HepG2 (cell line): ENCODE data around the gene PUS1. TPM values are rescaled to one million over a fixed set of nuclear protein-coding genes. Genes with fewer than 3 reads are reported as not detected.

ENCODE experiments used
- ATAC-seq: fragments of 200-7000 bp; cut with Tn5 transposase; 3 replicates; pipeline ENCODE4 v1.9.1; 2020; ENCODE audit warnings: mild to moderate bottlenecking, moderate library complexity
- BruUV-seq: library from RNA; stranded (reverse); fragments of 400-500 nt; replicated peaks from 2 replicates; lab custom pipeline; 2021; lab: Mats Ljungman, UMichigan
- CTCF ChIA-PET: fragments of 300-600 bp; formaldehyde crosslinking; extraction: SDS; loops from one replicate; lab custom pipeline; 2021; ENCODE audit warnings: low total read pairs, inconsistent platforms, low intra/inter-chr PET ratio; lab: Yijun Ruan, JAX
- POLR2A ChIA-PET: fragments of 350-600 bp; sonication (Branson Sonifier 250); formaldehyde crosslinking; loops from one replicate; lab custom pipeline; 2020; ENCODE audit warnings: antibody characterized with exemption, inconsistent platforms; lab: Yijun Ruan, JAX
- DNase-seq: peaks from one replicate; pipeline ENCODE4 v3.0.0-alpha.2; 2015; ENCODE audit warnings: low spot score
- FAIRE-seq: peaks from 3 replicates; lab custom pipeline; 2011; peaks lifted over from hg19 to GRCh38; lab: Jason Lieb, UNC
- H2AFZ ChIP-seq: one replicate; pipeline ENCODE4 v1.6.1; 2011; ENCODE audit warnings: low read length, inconsistent platforms
- H3K27ac ChIP-seq: fragments of 300-600 bp; 3 replicates; pipeline ENCODE4 v1.8.0; 2011; ENCODE audit warnings: mixed run types, mild to moderate bottlenecking, mixed read lengths, low read length, inconsistent platforms; ENCODE audit not compliant: insufficient read depth; ENCODE audit errors: extremely low read length
- H3K27me3 ChIP-seq, 2 experiments: fragments of 200-600 bp in 1 of 2; 2 replicates in 1 of 2; 3 replicates in 1 of 2; pipeline versions ENCODE4 v1.6.0 to v1.8.0; 2011; ENCODE audit warnings: low read length in 2 of 2, mild to moderate bottlenecking in 2 of 2, moderate library complexity in 2 of 2, inconsistent platforms in 1 of 2; ENCODE audit not compliant: insufficient read depth in 2 of 2, control insufficient read depth in 1 of 2
- H3K36me3 ChIP-seq, 2 experiments: fragments of 200-600 bp in 1 of 2; replicated peaks in 1 of 2; 2 replicates in 1 of 2; 3 replicates in 1 of 2; pipeline versions ENCODE4 v1.5.1 to v1.8.0; 2011; ENCODE audit warnings: low read length in 2 of 2, inconsistent platforms in 1 of 2; ENCODE audit not compliant: insufficient read depth in 2 of 2, control insufficient read depth in 1 of 2
- H3K4me1 ChIP-seq: 2 replicates; pipeline ENCODE4 v1.5.1; 2012; ENCODE audit warnings: low read length, inconsistent platforms; ENCODE audit not compliant: insufficient read depth
- H3K4me2 ChIP-seq: 2 replicates; pipeline ENCODE4 v1.6.0; 2011; ENCODE audit warnings: low read depth, low read length, inconsistent platforms
- H3K4me3 ChIP-seq, 3 experiments: fragments of 200-600 bp in 1 of 3; sonication (generic), shearing (Covaris generic) in 1 of 3; replicated peaks in 1 of 3; 2 replicates each; pipeline ENCODE4 v1.5.1; 2011 to 2016; ENCODE audit warnings: low read length in 3 of 3, inconsistent platforms in 2 of 3, low read depth in 2 of 3, mild to moderate bottlenecking in 2 of 3, control low read depth in 1 of 3, mixed read lengths in 1 of 3; ENCODE audit not compliant: insufficient read depth in 1 of 3
- H3K79me2 ChIP-seq: one replicate; pipeline ENCODE4 v1.6.1; 2011; ENCODE audit warnings: low read length, inconsistent platforms; ENCODE audit not compliant: insufficient read depth
- H3K9ac ChIP-seq: 2 replicates; pipeline ENCODE4 v1.6.0; 2011; ENCODE audit warnings: mild to moderate bottlenecking, low read depth, low read length, inconsistent platforms; ENCODE audit not compliant: insufficient read depth
- H3K9me3 ChIP-seq: 2 replicates; pipeline ENCODE4 v1.5.1; 2012; ENCODE audit warnings: mild to moderate bottlenecking, low read length
- H4K20me1 ChIP-seq: 2 replicates; pipeline ENCODE4 v1.6.0; 2011; ENCODE audit warnings: inconsistent platforms, mild to moderate bottlenecking, low read length, moderate library complexity; ENCODE audit not compliant: insufficient read depth
- ATF7 ChIP-seq, 2 experiments: fragments of 450-650 bp in 1 of 2; sonication (generic) in 1 of 2; formaldehyde crosslinking in 1 of 2; IDR thresholded peaks; 2 replicates each; pipeline versions ENCODE4 v1.4.0 to v1.6.1; 2016 to 2020; ENCODE audit warnings: antibody characterized with exemption in 1 of 2, mild to moderate bottlenecking in 1 of 2, missing genetic modification reagents in 1 of 2
- ATM ChIP-seq: fragments of 450-650 bp; IDR thresholded peaks from 2 replicates; pipeline ENCODE4 v1.7.1; 2017; ENCODE audit warnings: mild to moderate bottlenecking, borderline replicate concordance
- GZF1 ChIP-seq: sonication (generic); formaldehyde crosslinking; IDR thresholded peaks from 2 replicates; pipeline ENCODE4 v1.5.1; 2020; ENCODE audit warnings: mild to moderate bottlenecking, missing genetic modification reagents
- MLLT10 ChIP-seq: sonication (generic); formaldehyde crosslinking; IDR thresholded peaks from 2 replicates; pipeline ENCODE4 v1.4.0; 2020; ENCODE audit warnings: missing genetic modification reagents
- NFYB ChIP-seq: sonication (generic); formaldehyde crosslinking; IDR thresholded peaks from 2 replicates; pipeline ENCODE4 v1.4.0; 2020; ENCODE audit warnings: missing genetic modification reagents
- POLR2A ChIP-seq, 2 experiments: IDR thresholded peaks; 2 replicates each; pipeline ENCODE4 v1.6.1; 2011; ENCODE audit warnings: low read depth in 2 of 2, low read length in 2 of 2, mild to moderate bottlenecking in 1 of 2, moderate library complexity in 1 of 2; ENCODE audit not compliant: insufficient read depth in 1 of 2
- SCMH1 ChIP-seq: sonication (generic); formaldehyde crosslinking; IDR thresholded peaks from 2 replicates; pipeline ENCODE4 v1.9.0; 2021; ENCODE audit warnings: missing genetic modification reagents, mild to moderate bottlenecking, borderline replicate concordance
- STAT5B ChIP-seq: sonication (generic); formaldehyde crosslinking; IDR thresholded peaks from 2 replicates; pipeline ENCODE4 v1.4.0; 2020; ENCODE audit warnings: missing genetic modification reagents
- TARDBP ChIP-seq: sonication (generic); formaldehyde crosslinking; IDR thresholded peaks from 2 replicates; pipeline ENCODE4 v1.8.0; 2022; ENCODE audit warnings: mild to moderate bottlenecking, missing genetic modification reagents
- TCF12 ChIP-seq, 2 experiments: fragments of 450-650 bp in 1 of 2; sonication (generic) in 1 of 2; formaldehyde crosslinking in 1 of 2; IDR thresholded peaks; 2 replicates each; pipeline versions ENCODE4 v1.6.1 to v1.8.0; 2017 to 2022; ENCODE audit warnings: antibody characterized with exemption in 1 of 2, mild to moderate bottlenecking in 1 of 2, missing genetic modification reagents in 1 of 2, moderate library complexity in 1 of 2
- ZMYM4 ChIP-seq: sonication (generic); formaldehyde crosslinking; IDR thresholded peaks from 2 replicates; pipeline ENCODE4 v1.8.1; 2023; ENCODE audit warnings: mild to moderate bottlenecking, missing genetic modification reagents
- ZNF256 ChIP-seq: sonication (generic); formaldehyde crosslinking; conservative IDR thresholded peaks from 2 replicates; pipeline ENCODE4 v1.4.0; 2020; ENCODE audit warnings: missing genetic modification reagents
- ZNF335 ChIP-seq: sonication (generic); formaldehyde crosslinking; IDR thresholded peaks from 2 replicates; pipeline ENCODE4 v1.4.0; 2020; ENCODE audit warnings: missing genetic modification reagents
- ZNF720 ChIP-seq: sonication (generic); formaldehyde crosslinking; IDR thresholded peaks from 2 replicates; pipeline ENCODE4 v1.4.0; 2020; ENCODE audit warnings: missing genetic modification reagents
- ZSCAN25 ChIP-seq: sonication (generic); formaldehyde crosslinking; IDR thresholded peaks from 2 replicates; pipeline ENCODE4 v1.8.0; 2022; ENCODE audit warnings: mild to moderate bottlenecking, missing genetic modification reagents
- WGBS: methylation state at CpG from one replicate; pipeline ENCODE4 v1.1.6; 2017; ENCODE audit warnings: low lambda C conversion rate; 5-methylcytosine and 5-hydroxymethylcytosine counted together
- in situ Hi-C: cut with HindIII; loops from 2 replicates; pipeline ENCODE4 v1.10.0; 2017; ENCODE audit warnings: low pct_unique_long_range_greater_than_20kb; ENCODE audit not compliant: extremely low pct_ligation_motif_present
- intact Hi-C: fragments of 100-400 bp; cut with micrococcal nuclease; formaldehyde crosslinking; loops from one replicate; pipeline ENCODE4 v1.10.0; 2022; ENCODE audit not compliant: unreplicated experiment
- polyA plus RNA-seq, 8 experiments: library from polyadenylated mRNA; depleted of rRNA in 3 of 8; stranded (reverse) in 7 of 8; unstranded in 1 of 8; fragments of >200 nt; fragmentation: Illumina TruSeq in 4 of 8; extraction: Trizol in 4 of 8; gene quantifications; 2 replicates each; pipeline versions ENCODE4 v1.2.1 to v1.2.3, GENCODE V29; 2011 to 2016; ENCODE audit warnings: low read depth in 4 of 8, missing spikeins in 1 of 8, mixed read lengths in 1 of 8; ENCODE audit not compliant: insufficient read depth in 1 of 8
- total RNA-seq, 5 experiments: library from RNA; depleted of rRNA; stranded (reverse); fragments of >200 nt; fragmentation: Illumina TruSeq; extraction: Trizol; gene quantifications; 2 replicates each; pipeline ENCODE4 v1.2.3, GENCODE V29; 2016; ENCODE audit warnings: low read depth in 1 of 5
- TF ChIP-seq, protein P1 (sequence below): sonication (generic); formaldehyde crosslinking; IDR thresholded peaks from 2 replicates; pipeline ENCODE4 v1.9.0; 2021; ENCODE audit warnings: missing genetic modification reagents, borderline replicate concordance

The PUS1 gene
- total and polyA plus RNA-seq, 2 of the 13 experiments (the other 11 are each of a cell fraction or from before 2014, with no cell fraction given) = 19.2 to 24.7 TPM

GRCh38 chr12:131896811-131897270, 32.2 kb upstream of the PUS1 start:
- H3K79me2 ChIP-seq = peaks cover 10% of the 10 kb centered on the region
- POLR2A ChIA-PET = interaction anchor here (1.1 to 1.6 kb wide), 5 partner anchors 31 to 46 kb away, joined by 3 to 8 read pairs (median 5); no protein-coding TSS in a partner anchor

DNA sequence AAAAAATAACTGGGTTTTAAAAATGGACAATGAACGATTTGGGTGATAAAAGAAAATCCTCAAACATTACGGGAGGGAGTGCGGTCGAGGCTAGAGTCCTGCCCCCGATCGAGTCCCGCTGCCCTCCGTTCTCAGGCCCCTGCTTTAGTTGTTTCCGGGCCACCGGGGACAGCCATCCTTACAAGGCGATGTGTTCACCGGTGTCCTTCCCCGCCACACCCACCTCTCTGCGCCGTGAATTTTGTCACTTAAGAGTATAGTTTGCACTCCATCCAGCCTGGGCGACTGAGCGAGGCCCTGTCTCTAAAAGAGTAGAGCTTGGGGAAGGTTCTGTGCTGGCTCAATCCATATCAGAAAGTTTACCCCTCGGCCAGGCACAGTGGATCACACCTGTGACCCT, 31.8 kb upstream of the PUS1 start:
- Histone ChIP-seq H3K4me3 (no peak overlapping the region), H4K20me1 (peaks cover 25% of the 10 kb centered on the region; the same call in 1 of the 2 replicates), H3K36me3 (peaks cover 1 to 5% of the 10 kb centered on the region in 2 experiments; a peak in 3 of 5 replicates), H3K79me2 (peaks cover 10% of the 10 kb centered on the region), H3K9me3 (no peaks in the 10 kb centered on the region), H3K4me2 (peak overlapping the region; percentile 89; the same call in 1 of the 2 replicates), H2AFZ (no peak overlapping the region), H3K27me3 (peaks cover 0 to 2% of the 10 kb centered on the region in 2 experiments; a peak in 3 of 5 replicates), H3K4me1 (peaks cover 24% of the 10 kb centered on the region), H3K27ac (no peak overlapping the region), H3K9ac (no peak overlapping the region)
- 97% methylated on average over 18 of the region's 18 CpGs for WGBS
- DNase-seq = no peak
- ChIA-PET CTCF (no interaction called here), POLR2A (no interaction called here)
- no peak for TF ChIP-seq SCMH1 (CRISPR knock-in tag)
- TF ChIP-seq, protein P1, sequence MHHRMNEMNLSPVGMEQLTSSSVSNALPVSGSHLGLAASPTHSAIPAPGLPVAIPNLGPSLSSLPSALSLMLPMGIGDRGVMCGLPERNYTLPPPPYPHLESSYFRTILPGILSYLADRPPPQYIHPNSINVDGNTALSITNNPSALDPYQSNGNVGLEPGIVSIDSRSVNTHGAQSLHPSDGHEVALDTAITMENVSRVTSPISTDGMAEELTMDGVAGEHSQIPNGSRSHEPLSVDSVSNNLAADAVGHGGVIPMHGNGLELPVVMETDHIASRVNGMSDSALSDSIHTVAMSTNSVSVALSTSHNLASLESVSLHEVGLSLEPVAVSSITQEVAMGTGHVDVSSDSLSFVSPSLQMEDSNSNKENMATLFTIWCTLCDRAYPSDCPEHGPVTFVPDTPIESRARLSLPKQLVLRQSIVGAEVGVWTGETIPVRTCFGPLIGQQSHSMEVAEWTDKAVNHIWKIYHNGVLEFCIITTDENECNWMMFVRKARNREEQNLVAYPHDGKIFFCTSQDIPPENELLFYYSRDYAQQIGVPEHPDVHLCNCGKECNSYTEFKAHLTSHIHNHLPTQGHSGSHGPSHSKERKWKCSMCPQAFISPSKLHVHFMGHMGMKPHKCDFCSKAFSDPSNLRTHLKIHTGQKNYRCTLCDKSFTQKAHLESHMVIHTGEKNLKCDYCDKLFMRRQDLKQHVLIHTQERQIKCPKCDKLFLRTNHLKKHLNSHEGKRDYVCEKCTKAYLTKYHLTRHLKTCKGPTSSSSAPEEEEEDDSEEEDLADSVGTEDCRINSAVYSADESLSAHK (CRISPR knock-in tag) = no peak
- TF ChIP-seq POLR2A (IDR thresholded peaks at IDR 0.05; ENCODE audit: insufficient read depth in 1 of 2, low read depth in 2 of 2, low read length in 2 of 2) = no peak
- no peak for TF ChIP-seq ZNF335
- no peak for TF ChIP-seq ZMYM4 (CRISPR knock-in tag)
- no peak for TF ChIP-seq GZF1 (CRISPR knock-in tag)
- no TSS peak for BruUV-seq
- no peak for FAIRE-seq
- intact Hi-C loops (loop anchor here (10.0 kb wide), 1 partner anchor 62 kb away; no protein-coding TSS in a partner anchor), in situ Hi-C loops (no loop called here)
- no peak for ATAC-seq

More at GRCh38 chr12:131896811-131897270, 32.2 kb upstream of the PUS1 start:
- no TSS peak for BruUV-seq
- Histone ChIP-seq H3K27ac (peak overlapping the region; percentile 79), H3K4me1 (peaks cover 24% of the 10 kb centered on the region), H4K20me1 (peaks cover 22% of the 10 kb centered on the region; the same call in 1 of the 2 replicates), H3K36me3 (peaks cover 1 to 5% of the 10 kb centered on the region in 2 experiments; a peak in 3 of 5 replicates), H3K9ac (peak overlapping the region; percentile 74; the same call in 1 of the 2 replicates), H3K27me3 (peaks cover 0 to 2% of the 10 kb centered on the region in 2 experiments; a peak in 3 of 5 replicates), H3K9me3 (no peaks in the 10 kb centered on the region), H3K4me3 (peak overlapping the region; percentile 66 to 82 (median 70); a peak in 5 of 6 replicates), H2AFZ (no peak overlapping the region), H3K4me2 (peak overlapping the region; percentile 89)
- FAIRE-seq = no peak
- DNase-seq = no peak
- TF ChIP-seq ATF7 (IDR thresholded peaks at IDR 0.05) (no peak), ATF7 (CRISPR knock-in tag; IDR thresholded peaks at IDR 0.05) (no peak), ZSCAN25 (no peak), STAT5B (CRISPR knock-in tag) (no peak), NFYB (no peak), ATM (no peak), MLLT10 (CRISPR knock-in tag) (no peak), ZNF720 (CRISPR knock-in tag) (no peak), ZNF256 (CRISPR knock-in tag) (no peak), TARDBP (no peak), TCF12 (IDR thresholded peaks at IDR 0.05) (no peak), TCF12 (CRISPR knock-in tag; IDR thresholded peaks at IDR 0.05) (no peak)
- in situ Hi-C loops (no loop called here), intact Hi-C loops (loop anchor here (1.0 to 10.0 kb wide), 2 partner anchors 37 to 62 kb away; no protein-coding TSS in a partner anchor)
- CTCF ChIA-PET = no interaction called here
- no peak for ATAC-seq
- 83% methylated on average over 14 of the region's 14 CpGs for WGBS
